ENCODE results near the gene KCTD12. TPM values are rescaled to one million over a fixed set of nuclear protein-coding genes. Genes with fewer than 3 reads are reported as not detected.

The KCTD12 gene
- total RNA-seq, 1 donor from 2014 or later, result 42.8 TPM

GRCh38 chr13:76832258-76832988, 53.8 kb downstream of the KCTD12 start:
- DNase-seq (ENCODE audit: missing footprints) (no peak), ATAC-seq (no peak)
- intact Hi-C loops (cut with DNase I), result no loop called here

GRCh38 chr13:76830805-76831204, 55.4 kb downstream of the KCTD12 start:
- ATAC-seq, result no peak
- no peak for DNase-seq (ENCODE audit: missing footprints)
- intact Hi-C loops (cut with DNase I), result no loop called here

Other genes starting within 250 kb of the KCTD12 start
- not detected for gene ACOD1, start 62.1 kb upstream of the KCTD12 start, total RNA-seq
- 17.6 TPM for gene CLN5, start 105.7 kb upstream of the KCTD12 start, total RNA-seq
- 29.3 TPM for gene FBXL3, start 140.8 kb upstream of the KCTD12 start, total RNA-seq

All from Right ventricle myocardium inferior (tissue), 1 donor.